Transverse colon (tissue), 4 donors: ENCODE results near the gene FCHSD2.

ENCODE experiments used
- EP300 ChIP-seq: sonication (generic); formaldehyde crosslinking; IDR thresholded peaks from one replicate; pipeline ENCODE4 v1.6.1; 2017; ENCODE audit warnings: antibody characterized with exemption, low read depth
- POLR2A ChIP-seq: fragments of 450-650 bp; IDR thresholded peaks from one replicate; pipeline ENCODE4 v1.6.1; 2016; ENCODE audit warnings: antibody characterized with exemption, mild to moderate bottlenecking, moderate library complexity
- POLR2AphosphoS5 ChIP-seq, 3 donors: sonication (generic); formaldehyde crosslinking; IDR thresholded peaks; one replicate each; pipeline ENCODE4 v1.6.1; 2016; ENCODE audit warnings: antibody characterized with exemption in 3 of 3
- TF ChIP-seq, protein P1 (sequence below), 5 experiments: fragments of 200-600 bp in 3 of 5; fragments of 450-650 bp in 2 of 5; sonication (generic) in 3 of 5; IDR thresholded peaks; 1 replicate in 2 of 5; 2 replicates in 3 of 5; pipeline ENCODE4 v1.5.1; 2016 to 2017; ENCODE audit warnings: antibody characterized with exemption in 5 of 5, inconsistent platforms in 3 of 5, mild to moderate bottlenecking in 2 of 5, moderate library complexity in 1 of 5

DNA sequence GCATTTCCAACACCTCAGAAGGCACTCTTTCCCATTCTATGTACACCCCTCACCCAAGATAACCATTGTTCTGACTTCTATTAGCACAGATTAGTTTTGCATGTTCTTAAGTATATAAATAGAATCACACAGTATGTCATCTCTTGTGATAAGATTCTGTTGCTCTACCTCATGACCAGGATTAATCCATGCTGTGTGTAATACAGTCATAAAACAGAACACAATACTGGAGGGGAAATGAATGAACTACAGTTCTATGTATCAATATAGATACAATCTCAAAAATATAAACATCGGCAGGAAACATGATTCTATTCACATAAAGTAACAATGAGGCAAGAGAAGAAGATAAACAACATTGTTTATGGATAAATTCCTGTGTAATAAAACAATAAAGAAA, 176.4 kb downstream of the FCHSD2 start:
- TF ChIP-seq, protein P1, sequence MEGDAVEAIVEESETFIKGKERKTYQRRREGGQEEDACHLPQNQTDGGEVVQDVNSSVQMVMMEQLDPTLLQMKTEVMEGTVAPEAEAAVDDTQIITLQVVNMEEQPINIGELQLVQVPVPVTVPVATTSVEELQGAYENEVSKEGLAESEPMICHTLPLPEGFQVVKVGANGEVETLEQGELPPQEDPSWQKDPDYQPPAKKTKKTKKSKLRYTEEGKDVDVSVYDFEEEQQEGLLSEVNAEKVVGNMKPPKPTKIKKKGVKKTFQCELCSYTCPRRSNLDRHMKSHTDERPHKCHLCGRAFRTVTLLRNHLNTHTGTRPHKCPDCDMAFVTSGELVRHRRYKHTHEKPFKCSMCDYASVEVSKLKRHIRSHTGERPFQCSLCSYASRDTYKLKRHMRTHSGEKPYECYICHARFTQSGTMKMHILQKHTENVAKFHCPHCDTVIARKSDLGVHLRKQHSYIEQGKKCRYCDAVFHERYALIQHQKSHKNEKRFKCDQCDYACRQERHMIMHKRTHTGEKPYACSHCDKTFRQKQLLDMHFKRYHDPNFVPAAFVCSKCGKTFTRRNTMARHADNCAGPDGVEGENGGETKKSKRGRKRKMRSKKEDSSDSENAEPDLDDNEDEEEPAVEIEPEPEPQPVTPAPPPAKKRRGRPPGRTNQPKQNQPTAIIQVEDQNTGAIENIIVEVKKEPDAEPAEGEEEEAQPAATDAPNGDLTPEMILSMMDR (IDR thresholded peaks at IDR 0.05) = no peak
- TF ChIP-seq POLR2A (no peak), EP300 (no peak), POLR2AphosphoS5 (IDR thresholded peaks at IDR 0.05) (no peak)
